Measurements from ENCODE around the gene RITA1.

The RITA1 gene

DNA sequence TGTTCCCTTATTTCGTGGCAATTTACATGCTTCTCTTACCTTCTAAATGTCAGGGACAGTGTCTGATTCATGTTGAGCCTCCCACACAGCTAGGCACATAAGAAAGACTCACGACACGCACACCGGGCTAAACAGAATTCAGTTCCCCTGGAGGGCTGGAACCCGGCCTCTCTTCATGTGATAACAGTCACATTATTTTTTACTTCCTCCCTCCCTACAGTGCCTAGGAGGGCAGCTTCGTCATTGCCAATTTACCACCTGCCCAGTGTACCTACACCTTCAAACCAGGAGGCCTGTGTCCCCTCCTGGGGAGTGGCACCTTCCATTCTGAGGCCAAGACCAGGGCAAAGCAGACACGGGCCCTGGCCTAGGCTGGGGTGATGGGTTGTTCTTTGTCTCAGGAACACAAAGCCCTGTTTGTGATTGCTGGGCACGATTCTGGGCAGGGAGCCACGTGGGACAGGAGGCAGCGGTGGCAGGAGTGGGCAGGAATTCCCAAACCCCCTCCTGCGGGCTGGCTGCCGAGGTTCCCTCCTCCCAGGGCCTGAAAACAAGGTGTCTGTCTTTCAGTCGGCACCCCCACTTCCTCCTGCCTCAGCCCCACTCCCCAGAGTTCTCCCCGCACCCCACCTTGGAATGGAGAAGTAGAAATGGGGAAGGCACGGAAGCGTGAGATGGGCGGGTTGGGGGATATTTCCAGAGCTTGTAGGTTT lies 43.2 kb upstream of the RITA1 start:
- TF ChIP-seq, protein P1, sequence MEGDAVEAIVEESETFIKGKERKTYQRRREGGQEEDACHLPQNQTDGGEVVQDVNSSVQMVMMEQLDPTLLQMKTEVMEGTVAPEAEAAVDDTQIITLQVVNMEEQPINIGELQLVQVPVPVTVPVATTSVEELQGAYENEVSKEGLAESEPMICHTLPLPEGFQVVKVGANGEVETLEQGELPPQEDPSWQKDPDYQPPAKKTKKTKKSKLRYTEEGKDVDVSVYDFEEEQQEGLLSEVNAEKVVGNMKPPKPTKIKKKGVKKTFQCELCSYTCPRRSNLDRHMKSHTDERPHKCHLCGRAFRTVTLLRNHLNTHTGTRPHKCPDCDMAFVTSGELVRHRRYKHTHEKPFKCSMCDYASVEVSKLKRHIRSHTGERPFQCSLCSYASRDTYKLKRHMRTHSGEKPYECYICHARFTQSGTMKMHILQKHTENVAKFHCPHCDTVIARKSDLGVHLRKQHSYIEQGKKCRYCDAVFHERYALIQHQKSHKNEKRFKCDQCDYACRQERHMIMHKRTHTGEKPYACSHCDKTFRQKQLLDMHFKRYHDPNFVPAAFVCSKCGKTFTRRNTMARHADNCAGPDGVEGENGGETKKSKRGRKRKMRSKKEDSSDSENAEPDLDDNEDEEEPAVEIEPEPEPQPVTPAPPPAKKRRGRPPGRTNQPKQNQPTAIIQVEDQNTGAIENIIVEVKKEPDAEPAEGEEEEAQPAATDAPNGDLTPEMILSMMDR (IDR thresholded peaks at IDR 0.05; ENCODE audit: insufficient read depth, missing control alignments) = no peak
- DNase-seq (ENCODE audit: insufficient read length, low spot score) (no peak), FAIRE-seq (no peak)

DNA sequence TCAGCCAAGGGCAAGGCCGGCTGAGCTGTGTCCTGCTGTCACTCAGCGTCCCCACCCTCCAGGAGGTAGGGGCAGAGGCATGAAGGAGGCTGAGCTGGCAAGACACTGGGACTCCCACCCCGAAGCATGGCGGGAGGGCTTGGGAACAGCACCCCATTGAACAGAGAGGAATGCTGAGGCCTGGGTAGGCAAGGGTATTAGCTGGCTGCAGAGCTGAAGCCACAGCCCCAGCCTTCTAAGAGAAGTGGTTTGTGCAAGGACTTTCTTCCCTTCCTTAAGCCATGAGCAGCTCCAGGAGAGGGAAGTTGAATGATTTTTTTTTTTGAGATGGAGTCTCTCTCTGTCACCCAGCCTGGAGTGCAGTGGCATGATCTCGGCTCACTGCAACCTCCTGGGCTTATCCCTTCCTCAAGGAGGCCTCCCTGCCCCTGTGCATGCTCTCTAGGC lies 42.6 kb upstream of the RITA1 start:
- TF ChIP-seq, protein P1 (IDR thresholded peaks at IDR 0.05; ENCODE audit: insufficient read depth, missing control alignments) = no peak
- DNase-seq (ENCODE audit: insufficient read length, low spot score) = no peak
- no peak for FAIRE-seq

DNA sequence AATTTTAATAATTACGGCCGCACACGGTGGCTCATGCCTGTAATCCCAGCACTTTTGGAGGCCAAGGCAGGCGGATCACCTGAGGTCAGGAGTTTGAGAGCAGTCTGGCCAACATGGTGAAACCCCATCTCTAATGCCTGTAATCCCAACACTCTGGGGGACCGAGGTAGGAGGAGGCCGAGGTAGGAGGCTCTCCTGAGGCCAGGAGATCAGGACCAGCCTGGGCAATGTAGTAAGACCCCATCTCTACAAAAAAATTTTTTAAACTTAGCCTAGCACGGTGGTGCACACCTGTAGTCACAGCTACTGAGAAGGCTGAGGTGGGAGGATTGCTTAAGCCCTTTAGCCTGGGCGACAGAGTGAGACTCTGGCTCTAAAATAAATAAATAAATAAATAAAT lies 41.6 kb upstream of the RITA1 start:
- no peak for DNase-seq (ENCODE audit: insufficient read length, low spot score)
- TF ChIP-seq, protein P1 (IDR thresholded peaks at IDR 0.05; ENCODE audit: insufficient read depth, missing control alignments) = no peak
- FAIRE-seq = no peak

DNA sequence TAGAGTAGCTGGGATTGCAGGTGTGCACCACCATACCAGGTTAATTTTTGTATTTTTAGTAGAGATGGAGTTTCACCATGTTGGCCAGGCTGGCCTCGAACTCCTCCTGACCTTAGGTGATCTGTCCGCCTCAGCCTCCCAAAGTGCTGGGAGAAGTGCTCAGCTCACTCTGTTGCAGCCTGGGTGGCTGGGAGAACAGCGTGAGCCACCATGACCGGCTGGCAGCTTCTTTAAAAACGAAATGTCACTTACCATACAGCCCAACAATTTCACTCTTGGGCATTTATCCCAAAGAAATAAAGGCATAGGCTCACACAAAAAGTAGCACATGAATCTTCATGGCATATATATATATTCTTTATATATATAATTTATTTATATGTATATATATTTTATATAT lies 40.7 kb upstream of the RITA1 start:
- FAIRE-seq (no peak), DNase-seq (ENCODE audit: insufficient read length, low spot score) (no peak)
- TF ChIP-seq, protein P1 (IDR thresholded peaks at IDR 0.05; ENCODE audit: insufficient read depth, missing control alignments) = no peak

DNA sequence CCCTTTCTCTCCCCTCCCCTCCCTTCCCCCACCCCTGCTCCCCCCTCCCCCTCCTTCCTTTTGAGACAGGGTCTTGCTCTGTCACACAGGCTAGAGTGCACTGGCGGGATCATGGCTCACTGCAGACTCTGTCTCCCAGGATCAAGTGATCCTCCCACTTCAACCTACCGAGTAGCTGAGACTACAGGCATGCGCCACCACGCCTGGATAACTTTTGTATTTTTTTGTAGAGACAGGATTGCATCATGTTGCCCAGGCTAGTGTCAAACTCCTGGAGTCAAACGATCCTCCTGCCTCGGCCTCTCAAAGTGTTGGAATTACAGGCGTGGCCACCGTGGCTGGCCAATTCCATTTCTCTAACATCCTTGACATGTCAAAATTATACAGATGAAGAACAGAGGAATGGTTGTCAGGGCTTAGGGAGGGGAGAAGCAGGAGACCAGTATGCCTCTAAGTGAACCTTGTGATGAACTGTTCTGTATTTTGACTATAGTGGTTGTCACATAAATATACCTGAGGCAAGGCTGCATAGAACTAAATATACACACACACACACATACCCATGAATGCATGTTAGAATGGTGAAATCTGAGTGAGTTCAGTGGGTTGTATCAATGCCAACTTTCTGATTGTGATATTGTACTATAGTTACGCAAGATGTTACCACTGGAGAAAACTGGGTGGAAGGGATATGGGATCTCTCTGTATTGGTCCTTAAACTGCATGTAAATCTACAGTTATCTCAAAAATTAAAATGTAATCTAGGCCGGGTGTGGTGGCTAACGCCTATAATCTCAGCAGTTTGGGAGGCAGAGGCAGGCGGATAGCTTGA lies 39.6 kb upstream of the RITA1 start:
- TF ChIP-seq, protein P1 (IDR thresholded peaks at IDR 0.05; ENCODE audit: insufficient read depth, missing control alignments) = no peak
- FAIRE-seq (no peak), DNase-seq (ENCODE audit: insufficient read length, low spot score) (no peak)

DNA sequence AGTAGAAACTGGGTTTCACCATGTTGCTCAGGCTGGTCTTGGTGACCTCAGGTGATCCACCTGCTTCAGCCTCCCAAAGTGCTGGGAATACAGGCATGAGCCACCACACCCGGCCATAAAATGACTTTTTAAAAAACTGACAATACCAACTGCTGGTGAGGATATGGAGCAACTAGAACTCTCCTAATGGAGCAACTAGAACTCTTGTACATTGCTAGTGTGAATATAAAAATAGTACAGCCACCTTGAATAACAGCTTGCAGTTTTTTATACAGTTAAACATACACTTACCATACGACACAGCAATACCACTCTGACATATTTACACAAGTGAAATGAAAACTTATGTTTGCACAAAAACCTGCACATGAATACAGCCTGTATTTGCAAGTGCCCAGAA lies 38.5 kb upstream of the RITA1 start:
- no peak for FAIRE-seq
- DNase-seq (ENCODE audit: insufficient read length, low spot score) = no peak
- TF ChIP-seq, protein P1 (IDR thresholded peaks at IDR 0.05; ENCODE audit: insufficient read depth, missing control alignments) = no peak
